Sigmoid colon (tissue), 4 donors: ENCODE measurements around the gene CEMIP.
A peak's percentile ranks its signal among the peaks of the same experiment; 100 is the strongest.

Experiments used
- EP300 ChIP-seq, 4 donors: sonication (generic); formaldehyde crosslinking; IDR thresholded peaks; one replicate each; pipeline ENCODE4 v1.6.1; 2017; ENCODE audit warnings: antibody characterized with exemption in 4 of 4
- POLR2A ChIP-seq, 2 donors: fragments of 450-650 bp; IDR thresholded peaks; one replicate each; pipeline ENCODE4 v1.6.1; 2016; ENCODE audit warnings: antibody characterized with exemption in 2 of 2, mild to moderate bottlenecking in 2 of 2, moderate library complexity in 2 of 2
- POLR2AphosphoS5 ChIP-seq, 4 donors: sonication (generic); formaldehyde crosslinking; IDR thresholded peaks; one replicate each; pipeline ENCODE4 v1.6.1; 2017; ENCODE audit warnings: antibody characterized with exemption in 4 of 4
- TF ChIP-seq, protein P1 (sequence below), 4 experiments: fragments of 450-650 bp in 3 of 4; fragments of 200-600 bp in 1 of 4; IDR thresholded peaks; one replicate each; pipeline ENCODE4 v1.5.1; 2016 to 2019; ENCODE audit warnings: antibody characterized with exemption in 4 of 4, mild to moderate bottlenecking in 3 of 4, moderate library complexity in 2 of 4

- TF ChIP-seq, protein P1, sequence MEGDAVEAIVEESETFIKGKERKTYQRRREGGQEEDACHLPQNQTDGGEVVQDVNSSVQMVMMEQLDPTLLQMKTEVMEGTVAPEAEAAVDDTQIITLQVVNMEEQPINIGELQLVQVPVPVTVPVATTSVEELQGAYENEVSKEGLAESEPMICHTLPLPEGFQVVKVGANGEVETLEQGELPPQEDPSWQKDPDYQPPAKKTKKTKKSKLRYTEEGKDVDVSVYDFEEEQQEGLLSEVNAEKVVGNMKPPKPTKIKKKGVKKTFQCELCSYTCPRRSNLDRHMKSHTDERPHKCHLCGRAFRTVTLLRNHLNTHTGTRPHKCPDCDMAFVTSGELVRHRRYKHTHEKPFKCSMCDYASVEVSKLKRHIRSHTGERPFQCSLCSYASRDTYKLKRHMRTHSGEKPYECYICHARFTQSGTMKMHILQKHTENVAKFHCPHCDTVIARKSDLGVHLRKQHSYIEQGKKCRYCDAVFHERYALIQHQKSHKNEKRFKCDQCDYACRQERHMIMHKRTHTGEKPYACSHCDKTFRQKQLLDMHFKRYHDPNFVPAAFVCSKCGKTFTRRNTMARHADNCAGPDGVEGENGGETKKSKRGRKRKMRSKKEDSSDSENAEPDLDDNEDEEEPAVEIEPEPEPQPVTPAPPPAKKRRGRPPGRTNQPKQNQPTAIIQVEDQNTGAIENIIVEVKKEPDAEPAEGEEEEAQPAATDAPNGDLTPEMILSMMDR (IDR thresholded peaks at IDR 0.05) = peak; percentile 13 to 80 (median 70)
- TF ChIP-seq POLR2A (IDR thresholded peaks at IDR 0.05) = no peak
- no peak for TF ChIP-seq EP300 (IDR thresholded peaks at IDR 0.05)
- TF ChIP-seq POLR2AphosphoS5 (IDR thresholded peaks at IDR 0.05) = peak in 1 of 4 donors; percentile 9
Observed at GRCh38 chr15:80778964-80779657, at the start of gene CEMIP.
